Mesodermal cell (in vitro differentiated cells): Measurements from ENCODE around the gene IGFLR1.

ENCODE experiments used
- H3K27ac ChIP-seq: 2 replicates; pipeline ENCODE4 v1.7.0; 2013; ENCODE audit warnings: mild to moderate bottlenecking, low read depth, low read length, moderate library complexity; ENCODE audit not compliant: severe bottlenecking
- H3K36me3 ChIP-seq: 2 replicates; pipeline ENCODE4 v1.7.1; 2013; ENCODE audit warnings: mild to moderate bottlenecking, low read length, moderate library complexity; ENCODE audit not compliant: control insufficient read depth, insufficient read depth
- H3K4me1 ChIP-seq: one replicate; pipeline ENCODE4 v1.7.1; 2013; ENCODE audit warnings: mild to moderate bottlenecking, low read length; ENCODE audit not compliant: insufficient read depth, control insufficient read depth, poor library complexity, severe bottlenecking
- H3K4me3 ChIP-seq: 2 replicates; pipeline ENCODE4 v1.7.0; 2013; ENCODE audit warnings: low read length, control low read depth, mild to moderate bottlenecking; ENCODE audit not compliant: insufficient read depth, poor library complexity, severe bottlenecking; ENCODE audit errors: extremely low read depth
- H3K9me3 ChIP-seq: 2 replicates; pipeline ENCODE4 v1.7.1; 2013; ENCODE audit warnings: mild to moderate bottlenecking, low read length, moderate library complexity; ENCODE audit not compliant: control insufficient read depth
- WGBS, 2 experiments: methylation state at CpG; one replicate each; pipeline ENCODE4 v1.1.5; 2013; ENCODE audit warnings: missing lambda C conversion rate in 2 of 2; ENCODE audit not compliant: insufficient coverage in 2 of 2; 5-methylcytosine and 5-hydroxymethylcytosine counted together

IGFLR1 gene

GRCh38 chr19:35760711-35761349 lies 18.6 kb upstream of the IGFLR1 start:
- 100% methylated on average over 3 to 4 of the region's 4 CpGs for WGBS, 2 experiments
- no peak overlapping the region for H3K4me3 ChIP-seq
- no peak overlapping the region for H3K27ac ChIP-seq
- H3K9me3 ChIP-seq, result no peaks in the 10 kb centered on the region
- peaks cover 16% of the 10 kb centered on the region for H3K4me1 ChIP-seq
- H3K36me3 ChIP-seq, result peaks cover 59% of the 10 kb centered on the region

- H3K4me3 ChIP-seq, result no peak overlapping the region
- no peaks in the 10 kb centered on the region for H3K9me3 ChIP-seq
- H3K27ac ChIP-seq, result no peak overlapping the region
- H3K4me1 ChIP-seq, result peaks cover 18% of the 10 kb centered on the region
- no CpG with 5 or more reads among the region's 2 CpGs for WGBS, 2 experiments
- H3K36me3 ChIP-seq, result peaks cover 56% of the 10 kb centered on the region
Measured at GRCh38 chr19:35759697-35760096, 17.4 kb upstream of the IGFLR1 start.

GRCh38 chr19:35757749-35758608 lies 15.7 kb upstream of the IGFLR1 start, which contains the start of gene PROSER3:
TSS of gene PROSER3 (plus strand) at chr19:35758176. CDS start at chr19:35758216, 40 bp downstream.
- H3K9me3 ChIP-seq, result no peaks in the 10 kb centered on the region
- H3K4me3 ChIP-seq, result peak within 1 kb of the TSS; percentile 93
- H3K36me3 ChIP-seq, result peaks cover 61% of the 10 kb centered on the region
- peak within 1 kb of the TSS; percentile 98 for H3K27ac ChIP-seq
- WGBS, 2 experiments, result 0% methylated on average over 41 to 49 of the region's 53 CpGs
- H3K4me1 ChIP-seq, result peaks cover 18% of the 10 kb centered on the region

GRCh38 chr19:35757231-35757748 lies 15.0 kb upstream of the IGFLR1 start:
- peaks cover 63% of the 10 kb centered on the region for H3K36me3 ChIP-seq
- H3K4me1 ChIP-seq, result peaks cover 18% of the 10 kb centered on the region
- H3K9me3 ChIP-seq, result no peaks in the 10 kb centered on the region
- H3K27ac ChIP-seq, result peak overlapping the region; percentile 98
- WGBS, 2 experiments, result 20 to 23% methylated on average over 13 to 15 of the region's 19 CpGs
- H3K4me3 ChIP-seq, result peak overlapping the region; percentile 93

- Histone ChIP-seq H3K9me3 (no peaks in the 10 kb centered on the region), H3K4me3 (peak within 1 kb of the TSS; percentile 93), H3K27ac (peak within 1 kb of the TSS; percentile 98), H3K36me3 (peaks cover 63% of the 10 kb centered on the region), H3K4me1 (peaks cover 18% of the 10 kb centered on the region)
- 94 to 96% methylated on average over 32 to 50 of the region's 52 CpGs for WGBS, 2 experiments
Measured at GRCh38 chr19:35756377-35757230, 14.4 kb upstream of the IGFLR1 start, which contains the start of gene HSPB6. TSS of gene HSPB6 (minus strand) at chr19:35757029. CDS start at chr19:35757008, 21 bp downstream.

GRCh38 chr19:35755550-35756376 lies 13.5 kb upstream of the IGFLR1 start:
- no peaks in the 10 kb centered on the region for H3K9me3 ChIP-seq
- peak overlapping the region; percentile 98 for H3K27ac ChIP-seq
- 76 to 80% methylated on average over 29 to 54 of the region's 74 CpGs for WGBS, 2 experiments
- peaks cover 59% of the 10 kb centered on the region for H3K36me3 ChIP-seq
- H3K4me3 ChIP-seq, result no peak overlapping the region
- H3K4me1 ChIP-seq, result peaks cover 18% of the 10 kb centered on the region

- Histone ChIP-seq H3K36me3 (peaks cover 52% of the 10 kb centered on the region), H3K4me3 (no peak overlapping the region), H3K4me1 (peaks cover 18% of the 10 kb centered on the region), H3K9me3 (no peaks in the 10 kb centered on the region), H3K27ac (no peak overlapping the region)
- 84 to 85% methylated on average over 14 to 17 of the region's 17 CpGs for WGBS, 2 experiments
Measured at GRCh38 chr19:35755131-35755549, 12.9 kb upstream of the IGFLR1 start.

GRCh38 chr19:35754370-35755130 lies 12.3 kb upstream of the IGFLR1 start:
- Histone ChIP-seq H3K36me3 (peaks cover 46% of the 10 kb centered on the region), H3K27ac (no peak overlapping the region), H3K4me1 (peaks cover 18% of the 10 kb centered on the region), H3K4me3 (no peak overlapping the region), H3K9me3 (no peaks in the 10 kb centered on the region)
- WGBS, 2 experiments, result 91 to 95% methylated on average over 8 to 9 of the region's 13 CpGs

- H3K4me1 ChIP-seq, result peaks cover 15% of the 10 kb centered on the region
- no peak overlapping the region for H3K4me3 ChIP-seq
- peaks cover 41% of the 10 kb centered on the region for H3K36me3 ChIP-seq
- no peak overlapping the region for H3K27ac ChIP-seq
- no peaks in the 10 kb centered on the region for H3K9me3 ChIP-seq
- 98% methylated on average over 18 of the region's 20 CpGs for whole genome bisulfite sequencing, 2 experiments
Measured at GRCh38 chr19:35753634-35754369, 11.6 kb upstream of the IGFLR1 start.
